Esophagus muscularis mucosa (tissue), 4 donors: ENCODE data around the gene RMRP. TPM values are rescaled to one million over a fixed set of nuclear protein-coding genes. Genes with fewer than 3 reads are reported as not detected.

ENCODE experiments used
- DNase-seq: peaks from one replicate; pipeline ENCODE4 v3.0.0-alpha.2; 2017; ENCODE audit errors: extremely low spot score
- H3K27ac ChIP-seq, 4 donors: fragments of 200-600 bp; sonication (generic); replicated peaks in 1 of 4; 1 replicate in 3 of 4; 2 replicates in 1 of 4; pipeline ENCODE4 v1.5.1; 2016 to 2019; ENCODE audit warnings: mild to moderate bottlenecking in 1 of 4
- H3K27me3 ChIP-seq, 4 donors: fragments of 200-600 bp; sonication (generic); one replicate each; pipeline versions ENCODE4 v1.5.1 to v1.6.0; 2016 to 2019
- H3K36me3 ChIP-seq, 4 donors: fragments of 200-600 bp; sonication (generic); one replicate each; pipeline ENCODE4 v1.5.1; 2016 to 2019
- H3K4me1 ChIP-seq, 4 donors: fragments of 200-600 bp; sonication (generic); one replicate each; pipeline ENCODE4 v1.5.1; 2016 to 2019
- H3K4me3 ChIP-seq, 4 donors: fragments of 200-600 bp; sonication (generic); 1 replicate in 2 of 4; 2 replicates in 2 of 4; pipeline ENCODE4 v1.5.1; 2016 to 2019; ENCODE audit warnings: mild to moderate bottlenecking in 4 of 4, moderate library complexity in 1 of 4
- H3K9me3 ChIP-seq, 4 donors: fragments of 200-600 bp; sonication (generic); 1 replicate in 3 of 4; 2 replicates in 1 of 4; pipeline ENCODE4 v1.5.1; 2016 to 2019
- EP300 ChIP-seq: sonication (generic); formaldehyde crosslinking; IDR thresholded peaks from one replicate; pipeline ENCODE4 v1.6.1; 2017; ENCODE audit warnings: antibody characterized with exemption
- POLR2A ChIP-seq: fragments of 450-650 bp; IDR thresholded peaks from one replicate; pipeline ENCODE4 v1.6.1; 2017; ENCODE audit warnings: antibody characterized with exemption, moderate library complexity, mild to moderate bottlenecking, low read depth
- POLR2AphosphoS5 ChIP-seq, 2 donors: sonication (generic); formaldehyde crosslinking; IDR thresholded peaks; one replicate each; pipeline ENCODE4 v1.6.1; 2017; ENCODE audit warnings: antibody characterized with exemption in 2 of 2
- WGBS: methylation state at CpG from one replicate; pipeline ENCODE4 v1.1.5; 2018; 5-methylcytosine and 5-hydroxymethylcytosine counted together
- intact Hi-C: fragments of 100-400 bp; cut with DNase I; formaldehyde crosslinking; loops from one replicate; pipeline ENCODE4 v1.15.1; 2023
- total RNA-seq, 4 donors: library from RNA; depleted of rRNA; stranded (reverse); fragments of >200 nt; gene quantifications; one replicate each; pipeline versions ENCODE4 v1.1.0 to v1.2.1, GENCODE V29; 2016
- TF ChIP-seq, protein P1 (sequence below), 3 experiments: fragments of 200-600 bp in 2 of 3; fragments of 450-650 bp in 1 of 3; sonication (generic) in 2 of 3; IDR thresholded peaks; one replicate each; pipeline ENCODE4 v1.5.1; 2017 to 2019; ENCODE audit warnings: antibody characterized with exemption in 3 of 3, mild to moderate bottlenecking in 2 of 3, moderate library complexity in 1 of 3

Gene RMRP
- total RNA-seq, 4 donors from 2014 or later: 1,899 to 6,162 (median 2,510) TPM

DNA sequence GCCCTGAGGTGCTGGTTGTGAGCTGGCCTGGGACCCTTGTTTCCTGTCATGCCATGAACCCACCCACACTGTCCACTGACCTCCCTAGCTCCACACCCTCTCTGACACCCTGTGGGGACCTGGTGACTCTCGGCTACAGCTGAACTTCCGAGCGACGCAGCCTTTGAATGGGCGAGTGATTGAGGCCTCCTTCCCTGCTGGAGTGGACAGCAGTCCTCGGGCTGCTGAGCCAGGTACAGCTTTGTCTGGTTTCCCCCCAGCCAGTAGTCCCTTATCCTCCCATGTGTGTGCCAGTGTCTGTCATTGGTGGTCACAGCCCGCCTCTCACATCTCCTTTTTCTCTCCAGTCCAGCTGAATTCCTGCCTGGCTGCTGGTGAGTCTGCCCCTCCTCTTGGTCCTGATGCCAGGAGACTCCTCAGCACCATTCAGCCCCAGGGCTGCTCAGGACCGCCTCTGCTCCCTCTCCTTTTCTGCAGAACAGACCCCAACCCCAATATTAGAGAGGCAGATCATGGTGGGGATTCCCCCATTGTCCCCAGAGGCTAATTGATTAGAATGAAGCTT is 22.0 kb upstream of the RMRP start:
- DNase-seq: no peak
- H3K27me3 ChIP-seq: no peaks in the 10 kb centered on the region
- H3K4me1 ChIP-seq: peaks cover 11 to 65% (median 53%) of the 10 kb centered on the region in 4 donors
- H3K4me3 ChIP-seq: no peak overlapping the region
- 73% methylated on average over 7 of the region's 8 CpGs for WGBS
- H3K9me3 ChIP-seq: no peaks in the 10 kb centered on the region
- peaks cover 24 to 33% (median 30%) of the 10 kb centered on the region in 4 donors for H3K36me3 ChIP-seq
- intact Hi-C loops: no loop called here
- peak overlapping the region; percentile 95 to 98 (median 96) for H3K27ac ChIP-seq
- no peak for TF ChIP-seq POLR2A

DNA sequence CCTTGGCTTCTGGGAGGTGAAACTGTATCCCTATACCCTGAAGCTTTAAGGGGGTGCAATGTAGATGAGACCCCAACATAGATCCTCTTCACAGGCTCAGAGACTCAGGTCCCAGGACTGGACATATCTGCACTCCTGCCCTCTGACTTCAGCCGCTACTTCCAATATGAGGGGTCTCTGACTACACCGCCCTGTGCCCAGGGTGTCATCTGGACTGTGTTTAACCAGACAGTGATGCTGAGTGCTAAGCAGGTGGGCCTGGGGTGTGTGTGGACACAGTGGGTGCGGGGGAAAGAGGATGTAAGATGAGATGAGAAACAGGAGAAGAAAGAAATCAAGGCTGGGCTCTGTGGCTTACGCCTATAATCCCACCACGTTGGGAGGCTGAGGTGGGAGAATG is 21.3 kb upstream of the RMRP start:
- WGBS: 80% methylated on average over 5 of the region's 5 CpGs
- no peaks in the 10 kb centered on the region for H3K27me3 ChIP-seq
- DNase-seq: no peak
- H3K36me3 ChIP-seq: peaks cover 16 to 25% (median 22%) of the 10 kb centered on the region in 4 donors
- TF ChIP-seq, protein P1, sequence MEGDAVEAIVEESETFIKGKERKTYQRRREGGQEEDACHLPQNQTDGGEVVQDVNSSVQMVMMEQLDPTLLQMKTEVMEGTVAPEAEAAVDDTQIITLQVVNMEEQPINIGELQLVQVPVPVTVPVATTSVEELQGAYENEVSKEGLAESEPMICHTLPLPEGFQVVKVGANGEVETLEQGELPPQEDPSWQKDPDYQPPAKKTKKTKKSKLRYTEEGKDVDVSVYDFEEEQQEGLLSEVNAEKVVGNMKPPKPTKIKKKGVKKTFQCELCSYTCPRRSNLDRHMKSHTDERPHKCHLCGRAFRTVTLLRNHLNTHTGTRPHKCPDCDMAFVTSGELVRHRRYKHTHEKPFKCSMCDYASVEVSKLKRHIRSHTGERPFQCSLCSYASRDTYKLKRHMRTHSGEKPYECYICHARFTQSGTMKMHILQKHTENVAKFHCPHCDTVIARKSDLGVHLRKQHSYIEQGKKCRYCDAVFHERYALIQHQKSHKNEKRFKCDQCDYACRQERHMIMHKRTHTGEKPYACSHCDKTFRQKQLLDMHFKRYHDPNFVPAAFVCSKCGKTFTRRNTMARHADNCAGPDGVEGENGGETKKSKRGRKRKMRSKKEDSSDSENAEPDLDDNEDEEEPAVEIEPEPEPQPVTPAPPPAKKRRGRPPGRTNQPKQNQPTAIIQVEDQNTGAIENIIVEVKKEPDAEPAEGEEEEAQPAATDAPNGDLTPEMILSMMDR (IDR thresholded peaks at IDR 0.05): no peak
- TF ChIP-seq POLR2AphosphoS5 (IDR thresholded peaks at IDR 0.05): peak in 1 of 2 donors; percentile 78
- H3K4me1 ChIP-seq: peaks cover 11 to 61% (median 49%) of the 10 kb centered on the region in 4 donors
- intact Hi-C loops: no loop called here
- H3K27ac ChIP-seq: peak overlapping the region; percentile 95 to 98 (median 96)
- no peak overlapping the region for H3K4me3 ChIP-seq
- H3K9me3 ChIP-seq: no peaks in the 10 kb centered on the region

DNA sequence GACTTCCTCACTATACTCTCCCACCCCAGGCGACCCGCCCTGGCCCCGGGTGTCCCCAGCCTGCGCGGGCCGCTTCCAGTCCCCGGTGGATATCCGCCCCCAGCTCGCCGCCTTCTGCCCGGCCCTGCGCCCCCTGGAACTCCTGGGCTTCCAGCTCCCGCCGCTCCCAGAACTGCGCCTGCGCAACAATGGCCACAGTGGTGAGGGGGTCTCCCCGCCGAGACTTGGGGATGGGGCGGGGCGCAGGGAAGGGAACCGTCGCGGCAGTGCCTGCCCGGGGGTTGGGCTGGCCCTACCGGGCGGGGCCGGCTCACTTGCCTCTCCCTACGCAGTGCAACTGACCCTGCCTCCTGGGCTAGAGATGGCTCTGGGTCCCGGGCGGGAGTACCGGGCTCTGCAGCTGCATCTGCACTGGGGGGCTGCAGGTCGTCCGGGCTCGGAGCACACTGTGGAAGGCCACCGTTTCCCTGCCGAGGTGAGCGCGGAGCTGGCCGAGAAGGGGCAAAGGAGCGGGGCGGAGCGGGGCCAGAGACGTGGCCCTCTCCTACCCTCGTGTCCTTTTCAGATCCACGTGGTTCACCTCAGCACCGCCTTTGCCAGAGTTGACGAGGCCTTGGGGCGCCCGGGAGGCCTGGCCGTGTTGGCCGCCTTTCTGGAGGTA is 18.0 kb upstream of the RMRP start:
- peak overlapping the region in 3 of 4 donors; percentile 10 to 69 (median 21) for H3K27ac ChIP-seq
- no peaks in the 10 kb centered on the region for H3K27me3 ChIP-seq
- no peak for DNase-seq
- peak overlapping the region; percentile 56 to 67 (median 58) for H3K4me3 ChIP-seq
- H3K4me1 ChIP-seq: peaks cover 21 to 40% (median 35%) of the 10 kb centered on the region in 4 donors
- intact Hi-C loops: no loop called here
- H3K9me3 ChIP-seq: no peaks in the 10 kb centered on the region
- TF ChIP-seq, protein P1 (IDR thresholded peaks at IDR 0.05): peak in 1 of 3 experiments; percentile 5
- TF ChIP-seq POLR2AphosphoS5 (IDR thresholded peaks at IDR 0.05): no peak
- no peak for TF ChIP-seq EP300
- TF ChIP-seq POLR2A: no peak
- WGBS: 1% methylated on average over 19 of the region's 51 CpGs
- no peaks in the 10 kb centered on the region for H3K36me3 ChIP-seq

DNA sequence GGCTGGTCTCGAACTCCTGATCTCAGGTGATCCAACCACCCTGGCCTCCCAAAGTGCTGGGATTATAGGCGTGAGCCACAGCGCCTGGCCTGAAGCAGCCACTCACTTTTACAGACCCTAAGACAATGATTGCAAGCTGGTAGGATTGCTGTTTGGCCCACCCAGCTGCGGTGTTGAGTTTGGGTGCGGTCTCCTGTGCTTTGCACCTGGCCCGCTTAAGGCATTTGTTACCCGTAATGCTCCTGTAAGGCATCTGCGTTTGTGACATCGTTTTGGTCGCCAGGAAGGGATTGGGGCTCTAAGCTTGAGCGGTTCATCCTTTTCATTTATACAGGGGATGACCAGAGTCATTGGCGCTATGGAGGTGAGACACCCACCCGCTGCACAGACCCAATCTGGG is 17.4 kb upstream of the RMRP start:
- Histone ChIP-seq H3K27me3 (no peaks in the 10 kb centered on the region), H3K36me3 (no peaks in the 10 kb centered on the region), H3K9me3 (no peaks in the 10 kb centered on the region), H3K27ac (peak overlapping the region in 3 of 4 donors; percentile 10 to 69 (median 21)), H3K4me3 (peak overlapping the region; percentile 56 to 67 (median 58)), H3K4me1 (peaks cover 21 to 39% (median 32%) of the 10 kb centered on the region in 4 donors)
- WGBS: 46% methylated on average over 13 of the region's 13 CpGs
- intact Hi-C loops: no loop called here
- TF ChIP-seq POLR2A: no peak
- TF ChIP-seq EP300: no peak
- TF ChIP-seq, protein P1 (IDR thresholded peaks at IDR 0.05): no peak
- no peak for TF ChIP-seq POLR2AphosphoS5 (IDR thresholded peaks at IDR 0.05)
- no peak for DNase-seq

DNA sequence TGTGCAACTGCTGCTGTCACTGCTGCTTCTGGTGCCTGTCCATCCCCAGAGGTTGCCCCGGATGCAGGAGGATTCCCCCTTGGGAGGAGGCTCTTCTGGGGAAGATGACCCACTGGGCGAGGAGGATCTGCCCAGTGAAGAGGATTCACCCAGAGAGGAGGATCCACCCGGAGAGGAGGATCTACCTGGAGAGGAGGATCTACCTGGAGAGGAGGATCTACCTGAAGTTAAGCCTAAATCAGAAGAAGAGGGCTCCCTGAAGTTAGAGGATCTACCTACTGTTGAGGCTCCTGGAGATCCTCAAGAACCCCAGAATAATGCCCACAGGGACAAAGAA is 16.2 kb upstream of the RMRP start:
- H3K4me1 ChIP-seq: peaks cover 21 to 39% (median 31%) of the 10 kb centered on the region in 4 donors
- no peaks in the 10 kb centered on the region for H3K9me3 ChIP-seq
- DNase-seq: no peak
- H3K27ac ChIP-seq: peak overlapping the region in 3 of 4 donors; percentile 36 to 69 (median 58)
- intact Hi-C loops: no loop called here
- WGBS: 56% methylated on average over 3 of the region's 3 CpGs
- no peaks in the 10 kb centered on the region for H3K27me3 ChIP-seq
- no peaks in the 10 kb centered on the region for H3K36me3 ChIP-seq
- TF ChIP-seq EP300 (no peak), POLR2A (no peak), POLR2AphosphoS5 (IDR thresholded peaks at IDR 0.05) (no peak)
- TF ChIP-seq, protein P1 (IDR thresholded peaks at IDR 0.05): no peak
- H3K4me3 ChIP-seq: no peak overlapping the region
